Heart left ventricle (tissue), 16 donors: ENCODE results near the gene OOSP1. TPM values are rescaled to one million over a fixed set of nuclear protein-coding genes. Genes with fewer than 3 reads are reported as not detected.

Experiments
- ATAC-seq, 4 donors: fragments of 200-7000 bp; cut with Tn5 transposase; one replicate each; pipeline ENCODE4 v1.9.1; 2020 to 2022; ENCODE audit warnings: moderate library complexity in 4 of 4, mild to moderate bottlenecking in 3 of 4, moderate number of reproducible peaks in 1 of 4
- DNase-seq, 5 donors: peaks; one replicate each; pipeline ENCODE4 v3.0.0-alpha.2; 2020
- H3K27ac ChIP-seq, 12 donors: fragments of 200-600 bp; sonication (generic) in 4 of 12; one replicate each; pipeline versions ENCODE4 v1.5.0 to v1.8.0; 2016 to 2022; ENCODE audit warnings: mild to moderate bottlenecking in 2 of 12
- H3K27me3 ChIP-seq, 9 donors: fragments of 200-600 bp; sonication (generic) in 2 of 9; one replicate each; pipeline versions ENCODE4 v1.5.1 to v1.8.0; 2016 to 2022; ENCODE audit warnings: mild to moderate bottlenecking in 3 of 9
- H3K36me3 ChIP-seq, 9 donors: fragments of 200-600 bp; sonication (generic) in 2 of 9; one replicate each; pipeline versions ENCODE4 v1.5.0 to v1.8.0; 2018 to 2022; ENCODE audit warnings: mild to moderate bottlenecking in 2 of 9
- H3K4me1 ChIP-seq, 12 donors: fragments of 200-600 bp; sonication (generic) in 4 of 12; one replicate each; pipeline versions ENCODE4 v1.5.0 to v1.8.0; 2016 to 2022; ENCODE audit warnings: mild to moderate bottlenecking in 3 of 12
- H3K4me3 ChIP-seq, 12 donors: fragments of 200-600 bp; sonication (generic) in 4 of 12; one replicate each; pipeline versions ENCODE4 v1.5.0 to v1.8.0; 2017 to 2022; ENCODE audit warnings: mild to moderate bottlenecking in 9 of 12, moderate library complexity in 4 of 12
- H3K9me3 ChIP-seq, 12 donors: fragments of 200-600 bp; sonication (generic) in 4 of 12; one replicate each; pipeline versions ENCODE4 v1.5.0 to v1.8.0; 2016 to 2022; ENCODE audit warnings: mild to moderate bottlenecking in 1 of 12
- CTCF ChIP-seq, 12 donors: fragments of 200-600 bp; sonication (generic) in 4 of 12; IDR thresholded peaks; one replicate each; pipeline versions ENCODE4 v1.5.0 to v1.8.0; 2018 to 2022; ENCODE audit warnings: antibody characterized with exemption in 12 of 12, mild to moderate bottlenecking in 5 of 12
- POLR2A ChIP-seq, 2 donors: fragments of 450-650 bp; IDR thresholded peaks; one replicate each; pipeline ENCODE4 v1.6.1; 2017; ENCODE audit warnings: antibody characterized with exemption in 2 of 2, mild to moderate bottlenecking in 2 of 2, moderate library complexity in 2 of 2
- WGBS, 4 donors: extraction: QIAGEN DNeasy Blood & Tissue Kit in 2 of 4; methylation state at CpG; one replicate each; pipeline versions ENCODE4 v1.1.5 to v1.1.7; 2013 to 2018; 5-methylcytosine and 5-hydroxymethylcytosine counted together
- intact Hi-C, 10 donors: fragments of 100-400 bp; cut with DNase I; formaldehyde crosslinking; loops; one replicate each; pipeline versions ENCODE4 v1.11.1 to v1.14.2; 2022
- polyA plus RNA-seq, 2 donors: library from polyadenylated mRNA; stranded (reverse); fragments of 200-250 nt; gene quantifications; one replicate each; pipeline ENCODE4 v1.2.3, GENCODE V29; 2013
- total RNA-seq, 9 donors: library from RNA; depleted of rRNA in 2 of 9; stranded (reverse); fragments of >200 nt in 2 of 9; fragmentation: NEBNext Ultra II Directional in 3 of 9; extraction: Animal tissue kit (Norgen Biotek cat#: 25700) in 3 of 9; gene quantifications; one replicate each; pipeline versions ENCODE4 v1.1.0 to v1.2.4, GENCODE V29; 2016 to 2023
- donor health status: ischemic (EF 13 %, LVEDD 7.1; RV severe dilation, severe dysfunction).
- donor health status: healthy with polysubstance abuse.
- donor health status: DM: no; HTN: yes; CAD: no.
- donor health status: DM: no; HTN: no; CAD: no.
- donor health status: ischemic (EF 25% LVEDD 6.9; RV normal size, moderate dysfunction).
- donor health status: ischemic (EF 25% LVEDD 5.7; RV mildly dilated, moderate dysfunction).
- donor health status: healthy.
- donor health status: DM: yes; HTN: yes; CAD: no.
- donor health status: ischemic (EF 35%, LVEDD 5.7; RV mildly dilated, moderate dysfunction).
- donor health status: nonischemic (EF 11% LVEDD 7.7; RV severe dilation, severe dysfunction).
- donor health status: DM: yes; HTN: yes; CAD: no.
- donor health status: PGD.
- donor health status: ischemic (EF 29% LVEDD 5.4; RV normal size, mild dysfunction).
- donor health status: nonischemic (EF 23%, LVEDD 6.1; RV moderate dilation, normal function).

OOSP1 gene
- total and polyA plus RNA-seq, 11 donors, result 0.38 TPM; not detected in 10

GRCh38 chr11:59944720-59945119 lies 6.5 kb downstream of the OOSP1 start:
- Histone ChIP-seq H3K4me3 (no peak overlapping the region), H3K9me3 (no peaks in the 10 kb centered on the region), H3K27ac (no peak overlapping the region), H3K36me3 (no peaks in the 10 kb centered on the region), H3K27me3 (no peaks in the 10 kb centered on the region), H3K4me1 (peaks cover 0 to 6% (median 0%) of the 10 kb centered on the region in 12 donors)
- DNase-seq (no peak), ATAC-seq (no peak)
- intact Hi-C loops, result no loop called here
- no peak for TF ChIP-seq POLR2A (IDR thresholded peaks at IDR 0.05)
- TF ChIP-seq CTCF (IDR thresholded peaks at IDR 0.05), result no peak
- 46 to 68% (median 56%) methylated on average over 2 of the region's 2 CpGs for WGBS, 4 donors

GRCh38 chr11:59953463-59954218 lies 15.4 kb downstream of the OOSP1 start:
- no peak for DNase-seq
- 79 to 81% (median 80%) methylated on average over 4 of the region's 4 CpGs for WGBS, 4 donors
- intact Hi-C loops, result no loop called here

GRCh38 chr11:59954219-59954847 lies 16.1 kb downstream of the OOSP1 start:
- ATAC-seq, result no peak
- Histone ChIP-seq H3K4me3 (no peak overlapping the region), H3K36me3 (no peaks in the 10 kb centered on the region), H3K27ac (no peak overlapping the region), H3K27me3 (no peaks in the 10 kb centered on the region), H3K4me1 (no peaks in the 10 kb centered on the region), H3K9me3 (no peaks in the 10 kb centered on the region)
- TF ChIP-seq POLR2A (IDR thresholded peaks at IDR 0.05), result no peak
- no peak for TF ChIP-seq CTCF (IDR thresholded peaks at IDR 0.05)
- intact Hi-C loops, result no loop called here
- DNase-seq, result no peak
- 72 to 81% (median 80%) methylated on average over 3 of the region's 3 CpGs for WGBS, 4 donors

More at GRCh38 chr11:59953463-59954218, 15.4 kb downstream of the OOSP1 start:
- no peak for TF ChIP-seq POLR2A (IDR thresholded peaks at IDR 0.05)
- TF ChIP-seq CTCF (IDR thresholded peaks at IDR 0.05), result no peak
- Histone ChIP-seq H3K9me3 (no peaks in the 10 kb centered on the region), H3K4me3 (no peak overlapping the region), H3K4me1 (no peaks in the 10 kb centered on the region), H3K36me3 (no peaks in the 10 kb centered on the region), H3K27me3 (no peaks in the 10 kb centered on the region), H3K27ac (no peak overlapping the region)
- no peak for ATAC-seq

- intact Hi-C loops, result no loop called here
- Histone ChIP-seq H3K9me3 (no peaks in the 10 kb centered on the region), H3K4me1 (peaks cover 0 to 2% (median 0%) of the 10 kb centered on the region in 12 donors), H3K27me3 (no peaks in the 10 kb centered on the region), H3K4me3 (no peak overlapping the region), H3K36me3 (no peaks in the 10 kb centered on the region), H3K27ac (no peak overlapping the region)
- DNase-seq (no peak), ATAC-seq (no peak)
- WGBS, 4 donors, result 64 to 74% (median 70%) methylated on average over 4 of the region's 4 CpGs
- TF ChIP-seq CTCF (IDR thresholded peaks at IDR 0.05) (no peak), POLR2A (IDR thresholded peaks at IDR 0.05) (no peak)
Observed at GRCh38 chr11:59957094-59957493, 18.9 kb downstream of the OOSP1 start.
